ENCODE results near the gene THAP7. TPM values are rescaled to one million over a fixed set of nuclear protein-coding genes. Genes with fewer than 3 reads are reported as not detected.

Gene THAP7
- total RNA-seq, 1 donor from 2014 or later: 34.9 TPM

GRCh38 chr22:20963201-20964052, 38.5 kb downstream of the THAP7 start:
- TF ChIP-seq POLR2A (IDR thresholded peaks at IDR 0.05): no peak
- TF ChIP-seq, protein P1, sequence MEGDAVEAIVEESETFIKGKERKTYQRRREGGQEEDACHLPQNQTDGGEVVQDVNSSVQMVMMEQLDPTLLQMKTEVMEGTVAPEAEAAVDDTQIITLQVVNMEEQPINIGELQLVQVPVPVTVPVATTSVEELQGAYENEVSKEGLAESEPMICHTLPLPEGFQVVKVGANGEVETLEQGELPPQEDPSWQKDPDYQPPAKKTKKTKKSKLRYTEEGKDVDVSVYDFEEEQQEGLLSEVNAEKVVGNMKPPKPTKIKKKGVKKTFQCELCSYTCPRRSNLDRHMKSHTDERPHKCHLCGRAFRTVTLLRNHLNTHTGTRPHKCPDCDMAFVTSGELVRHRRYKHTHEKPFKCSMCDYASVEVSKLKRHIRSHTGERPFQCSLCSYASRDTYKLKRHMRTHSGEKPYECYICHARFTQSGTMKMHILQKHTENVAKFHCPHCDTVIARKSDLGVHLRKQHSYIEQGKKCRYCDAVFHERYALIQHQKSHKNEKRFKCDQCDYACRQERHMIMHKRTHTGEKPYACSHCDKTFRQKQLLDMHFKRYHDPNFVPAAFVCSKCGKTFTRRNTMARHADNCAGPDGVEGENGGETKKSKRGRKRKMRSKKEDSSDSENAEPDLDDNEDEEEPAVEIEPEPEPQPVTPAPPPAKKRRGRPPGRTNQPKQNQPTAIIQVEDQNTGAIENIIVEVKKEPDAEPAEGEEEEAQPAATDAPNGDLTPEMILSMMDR (IDR thresholded peaks at IDR 0.05): no peak
- no peak for TF ChIP-seq POLR2AphosphoS5 (IDR thresholded peaks at IDR 0.05; ENCODE audit: insufficient read depth in 1 of 2, low read depth in 1 of 2)
- Histone ChIP-seq H3K4me3 (no peak overlapping the region), H3K27me3 (no peaks in the 10 kb centered on the region), H3K36me3 (no peaks in the 10 kb centered on the region), H3K9me3 (no peaks in the 10 kb centered on the region), H3K27ac (no peak overlapping the region), H3K4me1 (peaks cover 5% of the 10 kb centered on the region)
- no peak for DNase-seq (ENCODE audit: extremely low spot score in 2 of 2)
- intact Hi-C loops (cut with DNase I): no loop called here

- no peaks in the 10 kb centered on the region for H3K36me3 ChIP-seq
- no peak for DNase-seq (ENCODE audit: extremely low spot score in 2 of 2)
- intact Hi-C loops (cut with DNase I): no loop called here
- H3K27ac ChIP-seq: no peak overlapping the region
- TF ChIP-seq, protein P1 (IDR thresholded peaks at IDR 0.05): no peak
- no peak for TF ChIP-seq POLR2AphosphoS5 (IDR thresholded peaks at IDR 0.05; ENCODE audit: insufficient read depth in 1 of 2, low read depth in 1 of 2)
- TF ChIP-seq POLR2A (IDR thresholded peaks at IDR 0.05): no peak
- peaks cover 13% of the 10 kb centered on the region for H3K4me1 ChIP-seq
- H3K27me3 ChIP-seq: no peaks in the 10 kb centered on the region
- no peaks in the 10 kb centered on the region for H3K9me3 ChIP-seq
- H3K4me3 ChIP-seq: no peak overlapping the region
These were observed 39.4 kb downstream of the THAP7 start for GRCh38 chr22:20962491-20962945.

- TF ChIP-seq POLR2AphosphoS5 (IDR thresholded peaks at IDR 0.05; ENCODE audit: insufficient read depth in 1 of 2, low read depth in 1 of 2) (no peak), POLR2A (IDR thresholded peaks at IDR 0.05) (no peak)
- TF ChIP-seq, protein P1 (IDR thresholded peaks at IDR 0.05): no peak
- no peaks in the 10 kb centered on the region for H3K36me3 ChIP-seq
- no peak overlapping the region for H3K27ac ChIP-seq
- peaks cover 28% of the 10 kb centered on the region for H3K4me1 ChIP-seq
- DNase-seq (ENCODE audit: extremely low spot score in 2 of 2): no peak
- intact Hi-C loops (cut with DNase I): no loop called here
- no peaks in the 10 kb centered on the region for H3K9me3 ChIP-seq
- H3K27me3 ChIP-seq: no peaks in the 10 kb centered on the region
- H3K4me3 ChIP-seq: no peak overlapping the region
These were observed 41.3 kb downstream of the THAP7 start for GRCh38 chr22:20960609-20961008.

DNA sequence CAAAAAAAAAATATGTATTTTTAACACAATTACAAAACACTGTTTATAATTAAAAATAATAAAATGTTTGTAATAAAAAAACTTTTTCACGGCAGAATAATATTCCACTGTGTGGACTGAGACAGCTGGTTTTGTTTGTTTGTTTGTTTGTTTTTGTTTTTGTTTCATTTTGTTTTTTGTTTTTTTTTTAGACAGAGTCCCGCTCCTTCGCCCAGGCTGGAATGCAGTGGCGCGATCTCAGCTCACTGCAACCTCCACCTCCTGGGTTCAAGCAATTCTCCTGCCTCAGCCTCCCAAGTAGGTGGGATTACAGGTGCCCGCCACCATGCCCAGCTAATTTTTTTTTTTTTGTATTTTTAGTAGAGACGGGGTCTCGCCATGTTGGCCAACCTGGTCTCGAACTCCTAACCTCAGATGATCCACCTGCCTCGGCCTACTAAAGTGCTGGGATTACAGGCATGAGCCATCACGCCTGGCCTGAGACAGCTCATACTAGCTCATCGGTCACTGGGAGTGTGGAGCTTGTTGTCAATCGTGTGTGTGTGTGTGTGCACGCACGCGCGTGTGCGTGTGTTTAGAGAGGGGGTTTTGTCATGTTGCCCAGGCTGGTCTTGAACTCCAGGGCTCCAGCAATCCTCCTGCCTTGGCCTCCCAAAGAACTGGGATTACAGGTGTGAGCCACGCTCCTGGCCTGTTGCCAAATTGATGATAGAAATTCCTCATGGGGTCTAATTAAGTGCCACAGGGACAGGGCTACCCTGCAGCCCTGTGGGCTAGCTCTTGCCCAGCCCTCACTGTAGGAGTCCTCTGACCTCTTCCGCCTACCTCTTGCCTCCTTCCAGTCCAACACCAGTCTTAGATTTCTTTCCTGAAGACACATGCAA, 42.1 kb downstream of the THAP7 start:
- Histone ChIP-seq H3K4me1 (peaks cover 27% of the 10 kb centered on the region), H3K9me3 (no peaks in the 10 kb centered on the region), H3K36me3 (no peaks in the 10 kb centered on the region), H3K27me3 (no peaks in the 10 kb centered on the region), H3K4me3 (no peak overlapping the region), H3K27ac (no peak overlapping the region)
- no peak for DNase-seq (ENCODE audit: extremely low spot score in 2 of 2)
- no peak for TF ChIP-seq POLR2AphosphoS5 (IDR thresholded peaks at IDR 0.05; ENCODE audit: insufficient read depth in 1 of 2, low read depth in 1 of 2)
- TF ChIP-seq, protein P1 (IDR thresholded peaks at IDR 0.05): no peak
- TF ChIP-seq POLR2A (IDR thresholded peaks at IDR 0.05): no peak
- intact Hi-C loops (cut with DNase I): no loop called here
